Neuron (in vitro differentiated cells): ENCODE results near the gene NDFIP2.

ENCODE experiments used
- H2AFZ ChIP-seq: one replicate; pipeline ENCODE4 v1.6.1; 2013; ENCODE audit warnings: low read depth, mild to moderate bottlenecking, inconsistent platforms, low read length, moderate library complexity
- H3K27me3 ChIP-seq: one replicate; pipeline ENCODE4 v1.6.1; 2013; ENCODE audit warnings: low read length; ENCODE audit not compliant: insufficient read depth
- H3K36me3 ChIP-seq: one replicate; pipeline ENCODE4 v1.6.1; 2013; ENCODE audit warnings: low read length; ENCODE audit not compliant: insufficient read depth
- H3K4me1 ChIP-seq: one replicate; pipeline ENCODE4 v1.6.1; 2013; ENCODE audit warnings: low read length; ENCODE audit not compliant: insufficient read depth
- H3K4me3 ChIP-seq: 2 replicates; pipeline ENCODE4 v1.5.1; 2013; ENCODE audit warnings: mild to moderate bottlenecking, low read length, moderate library complexity
- H3K9me3 ChIP-seq: one replicate; pipeline ENCODE4 v1.6.1; 2013; ENCODE audit warnings: low read length

Gene NDFIP2

GRCh38 chr13:79512950-79513349 is 32.0 kb downstream of the NDFIP2 start:
- H3K36me3 ChIP-seq = no peaks in the 10 kb centered on the region
- peaks cover 4% of the 10 kb centered on the region for H3K4me1 ChIP-seq
- H3K4me3 ChIP-seq = no peak overlapping the region

GRCh38 chr13:79516595-79516994 is 35.6 kb downstream of the NDFIP2 start:
- no peaks in the 10 kb centered on the region for H3K4me1 ChIP-seq
- no peaks in the 10 kb centered on the region for H3K27me3 ChIP-seq
- no peak overlapping the region for H3K4me3 ChIP-seq
- H3K36me3 ChIP-seq = peaks cover 4% of the 10 kb centered on the region
- H3K9me3 ChIP-seq = no peaks in the 10 kb centered on the region
- no peak overlapping the region for H2AFZ ChIP-seq

More at GRCh38 chr13:79512950-79513349, 32.0 kb downstream of the NDFIP2 start:
- Histone ChIP-seq H2AFZ (no peak overlapping the region), H3K27me3 (no peaks in the 10 kb centered on the region), H3K9me3 (no peaks in the 10 kb centered on the region)

- Histone ChIP-seq H2AFZ (no peak overlapping the region), H3K9me3 (peaks cover 3% of the 10 kb centered on the region), H3K36me3 (peaks cover 9% of the 10 kb centered on the region), H3K27me3 (no peaks in the 10 kb centered on the region), H3K4me1 (no peaks in the 10 kb centered on the region), H3K4me3 (no peak overlapping the region)
Observed at GRCh38 chr13:79519255-79519654, 38.3 kb downstream of the NDFIP2 start.

- Histone ChIP-seq H3K9me3 (peaks cover 3% of the 10 kb centered on the region), H3K4me1 (no peaks in the 10 kb centered on the region), H2AFZ (no peak overlapping the region), H3K27me3 (no peaks in the 10 kb centered on the region), H3K4me3 (no peak overlapping the region), H3K36me3 (peaks cover 11% of the 10 kb centered on the region)
Observed at GRCh38 chr13:79522583-79522982, 41.6 kb downstream of the NDFIP2 start.

- no peaks in the 10 kb centered on the region for H3K27me3 ChIP-seq
- no peak overlapping the region for H2AFZ ChIP-seq
- peaks cover 11% of the 10 kb centered on the region for H3K36me3 ChIP-seq
- H3K4me1 ChIP-seq = no peaks in the 10 kb centered on the region
- no peak overlapping the region for H3K4me3 ChIP-seq
- peaks cover 3% of the 10 kb centered on the region for H3K9me3 ChIP-seq
Observed at GRCh38 chr13:79525064-79525857, 44.3 kb downstream of the NDFIP2 start.

GRCh38 chr13:79527698-79528097 is 46.7 kb downstream of the NDFIP2 start:
- no peaks in the 10 kb centered on the region for H3K4me1 ChIP-seq
- H3K27me3 ChIP-seq = no peaks in the 10 kb centered on the region
- no peak overlapping the region for H2AFZ ChIP-seq
- H3K9me3 ChIP-seq = no peaks in the 10 kb centered on the region
- peaks cover 3% of the 10 kb centered on the region for H3K36me3 ChIP-seq
- H3K4me3 ChIP-seq = no peak overlapping the region

- no peaks in the 10 kb centered on the region for H3K4me1 ChIP-seq
- H3K27me3 ChIP-seq = no peaks in the 10 kb centered on the region
Observed at GRCh38 chr13:79528356-79528755, 47.4 kb downstream of the NDFIP2 start.

DNA sequence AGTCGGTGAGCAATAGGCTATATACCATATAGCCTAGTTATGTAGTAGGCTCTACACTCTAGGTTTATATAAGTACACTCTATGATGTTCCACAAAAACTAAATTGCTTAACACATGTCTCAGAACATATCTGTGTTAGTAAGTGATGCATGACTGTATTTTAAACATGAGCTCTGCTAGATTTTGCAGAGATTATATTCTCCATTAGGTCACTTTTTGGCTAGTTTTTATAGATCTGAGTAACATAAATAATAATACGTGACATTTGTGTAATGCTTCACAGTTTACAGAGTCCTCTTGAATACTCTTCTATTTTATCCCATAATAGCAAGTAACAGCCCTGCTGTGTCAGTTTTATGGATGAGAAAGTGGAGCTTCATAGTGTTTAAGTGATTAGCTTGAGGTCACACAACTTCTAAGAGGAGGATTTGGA is 47.8 kb downstream of the NDFIP2 start:
- Histone ChIP-seq H3K36me3 (peaks cover 2% of the 10 kb centered on the region), H2AFZ (no peak overlapping the region), H3K4me3 (no peak overlapping the region), H3K9me3 (no peaks in the 10 kb centered on the region), H3K27me3 (no peaks in the 10 kb centered on the region), H3K4me1 (no peaks in the 10 kb centered on the region)

More at GRCh38 chr13:79528356-79528755, 47.4 kb downstream of the NDFIP2 start:
- no peak overlapping the region for H3K4me3 ChIP-seq
- no peaks in the 10 kb centered on the region for H3K9me3 ChIP-seq
- H3K36me3 ChIP-seq = peaks cover 2% of the 10 kb centered on the region
- H2AFZ ChIP-seq = no peak overlapping the region

- no peaks in the 10 kb centered on the region for H3K27me3 ChIP-seq
- H2AFZ ChIP-seq = no peak overlapping the region
- peaks cover 2% of the 10 kb centered on the region for H3K36me3 ChIP-seq
- no peaks in the 10 kb centered on the region for H3K4me1 ChIP-seq
- no peak overlapping the region for H3K4me3 ChIP-seq
- H3K9me3 ChIP-seq = no peaks in the 10 kb centered on the region
Observed at GRCh38 chr13:79529817-79530216, 48.9 kb downstream of the NDFIP2 start.

DNA sequence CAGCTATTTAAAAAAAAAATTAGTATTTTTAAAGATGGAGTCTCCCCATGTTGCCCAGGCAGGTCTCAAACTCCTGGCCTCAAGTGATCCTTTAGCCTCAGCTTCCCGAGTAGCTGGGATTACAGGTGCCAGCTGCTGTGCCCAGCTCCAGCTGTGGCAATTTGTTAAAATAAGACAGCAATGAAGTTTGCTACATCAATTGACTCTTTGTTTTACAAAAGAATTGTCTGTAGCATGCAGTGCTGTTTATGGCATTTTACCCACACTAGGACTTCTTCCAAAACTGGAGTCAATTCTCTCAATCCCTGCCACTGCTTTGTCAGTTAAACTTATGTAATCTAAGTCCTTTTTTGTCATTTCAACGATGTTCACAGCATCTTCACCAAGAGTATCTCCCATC is 49.3 kb downstream of the NDFIP2 start:
- Histone ChIP-seq H3K36me3 (peaks cover 2% of the 10 kb centered on the region), H2AFZ (no peak overlapping the region), H3K9me3 (no peaks in the 10 kb centered on the region), H3K4me1 (no peaks in the 10 kb centered on the region), H3K4me3 (no peak overlapping the region), H3K27me3 (no peaks in the 10 kb centered on the region)

GRCh38 chr13:79531542-79532254 is 50.7 kb downstream of the NDFIP2 start:
- Histone ChIP-seq H2AFZ (no peak overlapping the region), H3K4me1 (no peaks in the 10 kb centered on the region), H3K9me3 (no peaks in the 10 kb centered on the region), H3K4me3 (no peak overlapping the region), H3K36me3 (peaks cover 2% of the 10 kb centered on the region), H3K27me3 (no peaks in the 10 kb centered on the region)

- no peaks in the 10 kb centered on the region for H3K36me3 ChIP-seq
- no peaks in the 10 kb centered on the region for H3K4me1 ChIP-seq
- no peaks in the 10 kb centered on the region for H3K9me3 ChIP-seq
- H3K27me3 ChIP-seq = no peaks in the 10 kb centered on the region
- H2AFZ ChIP-seq = no peak overlapping the region
- no peak overlapping the region for H3K4me3 ChIP-seq
Observed at GRCh38 chr13:79532576-79532975, 51.6 kb downstream of the NDFIP2 start.

DNA sequence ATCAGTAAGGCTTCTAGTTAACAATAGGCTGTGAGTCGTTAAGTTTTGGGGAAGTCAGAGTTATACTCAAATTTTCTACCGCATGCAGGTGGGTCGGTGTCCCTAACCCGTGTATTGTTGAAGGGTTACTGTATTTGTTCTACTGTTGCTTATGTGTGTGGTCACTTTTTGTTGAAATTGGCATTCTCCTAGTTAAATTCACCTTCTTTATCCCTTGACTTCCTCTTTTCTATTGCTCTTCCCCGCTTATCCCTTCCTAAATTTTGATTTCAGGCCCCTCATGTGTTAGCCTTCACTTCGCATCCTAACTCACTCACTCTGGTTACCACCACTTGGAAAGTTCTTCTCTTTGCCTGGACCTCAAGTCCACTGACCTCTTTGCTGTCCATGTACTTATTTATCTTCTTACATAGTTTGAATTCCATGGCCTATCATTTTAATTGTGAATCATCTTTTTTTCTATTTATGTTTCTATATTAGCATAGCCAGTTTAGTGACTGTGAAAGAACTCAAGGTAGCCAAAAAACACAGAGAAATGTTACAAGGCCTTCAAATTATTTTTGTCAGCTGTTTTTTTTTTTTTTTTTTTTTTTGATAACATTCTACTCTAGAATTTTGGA is 52.9 kb downstream of the NDFIP2 start:
- no peaks in the 10 kb centered on the region for H3K36me3 ChIP-seq
- H3K4me1 ChIP-seq = no peaks in the 10 kb centered on the region
- no peaks in the 10 kb centered on the region for H3K27me3 ChIP-seq
- H3K9me3 ChIP-seq = no peaks in the 10 kb centered on the region
- no peak overlapping the region for H3K4me3 ChIP-seq
- no peak overlapping the region for H2AFZ ChIP-seq
